Breast epithelium (tissue), 4 donors: ENCODE measurements around the gene CETP. TPM values are rescaled to one million over a fixed set of nuclear protein-coding genes. Genes with fewer than 3 reads are reported as not detected.
A peak's percentile ranks its signal among the peaks of the same experiment; 100 is the strongest.
"Not testable (repeated sequence)": the region's sequence is repeated elsewhere in the genome, so short reads cannot be mapped to it uniquely, and the experiment has no call there.

Source experiments
- DNase-seq, 2 donors: peaks; one replicate each; pipeline ENCODE4 v3.0.0-alpha.2; 2019; ENCODE audit warnings: low spot score in 2 of 2
- H3K27ac ChIP-seq, 2 donors: fragments of 200-600 bp; sonication (generic) in 1 of 2; one replicate each; pipeline ENCODE4 v1.5.1; 2016 to 2019; ENCODE audit warnings: mild to moderate bottlenecking in 1 of 2
- H3K27me3 ChIP-seq, 2 donors: fragments of 200-600 bp; sonication (generic) in 1 of 2; one replicate each; pipeline versions ENCODE4 v1.5.1 to v1.6.0; 2017 to 2019; ENCODE audit warnings: control low read depth in 1 of 2, mild to moderate bottlenecking in 1 of 2
- H3K36me3 ChIP-seq: fragments of 200-600 bp; one replicate; pipeline ENCODE4 v1.5.1; 2019
- H3K4me1 ChIP-seq, 2 donors: fragments of 200-600 bp; sonication (generic); one replicate each; pipeline ENCODE4 v1.5.1; 2016 to 2019; ENCODE audit warnings: control low read depth in 1 of 2
- H3K4me3 ChIP-seq, 3 donors: fragments of 200-600 bp; sonication (generic); 1 replicate in 2 of 3; 2 replicates in 1 of 3; pipeline ENCODE4 v1.5.1; 2016 to 2019; ENCODE audit warnings: mild to moderate bottlenecking in 3 of 3, moderate library complexity in 2 of 3
- H3K9me3 ChIP-seq, 2 donors: fragments of 200-600 bp; sonication (generic) in 1 of 2; one replicate each; pipeline ENCODE4 v1.5.1; 2016 to 2019; ENCODE audit warnings: control low read depth in 1 of 2
- CTCF ChIP-seq, 3 donors: fragments of 450-650 bp; IDR thresholded peaks; one replicate each; pipeline ENCODE4 v1.5.1; 2016 to 2017; ENCODE audit warnings: antibody characterized with exemption in 3 of 3, mild to moderate bottlenecking in 3 of 3, moderate library complexity in 3 of 3
- POLR2A ChIP-seq: fragments of 450-650 bp; IDR thresholded peaks from one replicate; pipeline ENCODE4 v1.6.1; 2016; ENCODE audit warnings: antibody characterized with exemption, mild to moderate bottlenecking, moderate library complexity
- POLR2AphosphoS5 ChIP-seq, 3 donors: sonication (generic); formaldehyde crosslinking; IDR thresholded peaks; one replicate each; pipeline ENCODE4 v1.6.1; 2017; ENCODE audit warnings: antibody characterized with exemption in 3 of 3
- intact Hi-C: fragments of 100-400 bp; cut with DNase I; formaldehyde crosslinking; loops from one replicate; pipeline ENCODE4 v1.15.1; 2023; ENCODE audit warnings: low total_unique reads
- total RNA-seq, 3 donors: library from RNA; depleted of rRNA; stranded (reverse); fragments of >200 nt; gene quantifications; one replicate each; pipeline ENCODE4 v1.1.0, GENCODE V29; 2016

CETP gene
- total RNA-seq, 3 donors from 2014 or later: 0.44 to 0.80 (median 0.66) TPM

- Histone ChIP-seq H3K4me3 (no peak overlapping the region), H3K4me1 (peaks cover 0 to 5% of the 10 kb centered on the region in 2 donors), H3K9me3 (no peaks in the 10 kb centered on the region), H3K27me3 (no peaks in the 10 kb centered on the region), H3K36me3 (no peaks in the 10 kb centered on the region), H3K27ac (peak overlapping the region; percentile 36 to 38)
- intact Hi-C loops: no loop called here
- DNase-seq: no peak
- TF ChIP-seq POLR2AphosphoS5 (IDR thresholded peaks at IDR 0.05) (no peak), CTCF (IDR thresholded peaks at IDR 0.05) (no peak), POLR2A (no peak)
These were observed 24.6 kb downstream of the CETP start for GRCh38 chr16:56986361-56986760.

- H3K4me3 ChIP-seq, H3K27me3 ChIP-seq, H3K4me1 ChIP-seq, H3K27ac ChIP-seq, H3K9me3 ChIP-seq, DNase-seq, intact Hi-C loops, H3K36me3 ChIP-seq: not testable (repeated sequence)
These were observed 25.2 kb downstream of the CETP start for GRCh38 chr16:56986908-56987307.

DNA sequence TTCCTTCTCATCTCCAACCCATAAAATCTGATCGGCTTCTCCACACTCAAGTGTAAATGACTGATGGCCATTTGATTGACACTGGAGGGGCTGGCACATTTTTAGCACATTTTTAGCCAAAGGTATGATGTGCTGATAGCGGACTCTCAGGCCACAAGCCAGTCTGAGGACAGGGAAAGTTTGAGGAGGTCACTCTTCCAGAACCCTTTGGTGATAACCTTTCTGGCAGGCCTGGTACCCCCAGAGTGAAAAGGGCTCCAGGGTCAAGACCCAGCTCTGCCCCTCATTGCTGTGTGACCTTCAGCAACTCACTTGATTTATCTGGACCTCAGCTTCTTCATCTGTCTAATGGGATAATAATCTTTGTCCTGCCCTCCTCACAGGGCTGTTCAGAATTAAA is 25.9 kb downstream of the CETP start:
- intact Hi-C loops: no loop called here
- Histone ChIP-seq H3K4me1 (peaks cover 0 to 5% of the 10 kb centered on the region in 2 donors), H3K27me3 (no peaks in the 10 kb centered on the region), H3K4me3 (no peak overlapping the region), H3K27ac (peak overlapping the region in 1 of 2 donors; percentile 94), H3K9me3 (no peaks in the 10 kb centered on the region), H3K36me3 (no peaks in the 10 kb centered on the region)
- DNase-seq: no peak
- no peak for TF ChIP-seq POLR2A
- no peak for TF ChIP-seq POLR2AphosphoS5 (IDR thresholded peaks at IDR 0.05)
- TF ChIP-seq CTCF (IDR thresholded peaks at IDR 0.05): no peak

DNA sequence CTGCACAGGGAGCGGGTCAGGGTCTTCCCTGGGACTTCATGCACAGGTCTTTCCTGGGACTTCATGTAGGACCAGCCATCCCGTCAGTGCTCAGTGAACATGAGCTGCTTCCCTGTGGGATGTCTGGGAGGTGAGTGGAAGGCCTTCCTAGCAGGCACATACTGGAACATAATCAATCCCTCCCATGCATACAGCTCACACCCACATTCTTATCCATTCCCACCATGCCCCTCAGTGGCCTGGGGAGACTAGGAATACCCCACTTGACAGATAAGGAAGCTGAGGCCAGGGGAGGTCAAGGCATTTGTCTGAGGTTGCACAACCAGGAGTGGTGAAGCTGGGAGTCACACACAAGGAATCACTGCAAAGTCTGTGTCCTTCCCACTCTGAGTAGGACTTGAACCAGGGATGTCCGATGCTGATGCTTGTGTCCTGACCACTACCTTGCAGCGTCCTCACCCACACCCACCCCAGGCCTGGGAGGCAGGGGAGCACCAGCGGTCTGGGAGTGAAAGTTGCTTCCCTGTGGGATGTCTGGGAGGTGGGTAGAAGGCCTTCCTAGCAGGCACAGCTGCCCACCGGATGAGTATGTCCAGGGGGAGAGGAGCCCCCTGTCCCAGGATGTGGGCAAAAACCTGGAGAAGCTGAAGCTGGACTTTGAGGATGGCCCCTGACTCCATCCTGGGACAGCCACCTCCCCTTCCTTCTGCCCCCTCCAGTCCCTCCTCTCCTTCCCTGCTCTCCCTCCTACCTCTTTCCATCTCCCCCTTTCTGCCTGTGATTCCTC is 26.6 kb downstream of the CETP start:
- no peak for DNase-seq
- TF ChIP-seq POLR2A (no peak), POLR2AphosphoS5 (IDR thresholded peaks at IDR 0.05) (no peak), CTCF (IDR thresholded peaks at IDR 0.05) (no peak)
- peaks cover 0 to 5% of the 10 kb centered on the region in 2 donors for H3K4me1 ChIP-seq

DNA sequence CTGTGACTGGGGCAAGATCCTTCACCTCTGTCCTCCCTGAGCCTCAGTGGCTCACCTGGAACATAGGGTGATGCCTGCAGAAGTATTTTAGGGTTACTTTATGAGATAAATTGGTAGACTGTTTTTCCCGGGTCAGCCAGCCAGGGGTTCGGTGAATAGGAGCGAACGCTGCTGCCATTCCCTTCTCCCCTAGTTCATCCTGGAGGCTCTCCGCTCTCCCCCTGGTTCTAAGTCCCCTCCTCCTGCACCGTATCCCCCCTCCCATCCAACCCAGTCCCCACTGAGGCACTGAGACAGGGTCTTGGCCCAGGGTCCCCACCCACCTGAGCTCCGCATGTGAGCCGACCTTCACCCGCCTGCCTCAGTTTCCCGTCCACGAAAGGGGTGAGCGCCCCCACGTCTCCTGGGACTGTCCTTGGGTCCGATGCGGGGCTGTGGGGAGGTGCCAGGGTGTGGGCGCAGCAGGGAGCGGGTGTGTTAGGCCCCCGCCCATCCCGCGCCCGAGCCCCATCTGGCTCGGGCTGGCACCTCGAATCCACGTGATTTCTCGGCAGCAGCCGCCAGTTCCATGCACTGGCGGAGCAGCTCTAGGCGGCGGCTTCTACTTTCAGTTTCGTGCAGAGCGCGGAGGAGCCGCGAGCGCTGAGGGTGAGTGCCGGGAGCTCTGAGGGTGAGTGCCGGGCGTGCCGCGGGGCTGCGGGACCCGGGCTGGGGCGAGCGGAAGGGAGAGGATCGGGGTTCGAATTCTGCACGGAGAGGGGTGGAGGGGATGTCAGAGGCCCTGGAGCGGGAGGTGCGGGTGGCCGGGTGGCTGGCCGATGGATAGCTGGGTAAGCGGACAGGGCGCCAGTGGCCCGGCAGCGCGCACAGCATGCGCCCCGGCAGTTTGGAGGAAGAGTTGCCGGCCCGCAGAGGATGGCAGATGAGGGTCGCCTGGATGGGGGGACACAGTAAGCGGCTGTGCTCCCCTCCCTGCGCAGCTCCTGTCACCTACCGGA is 27.5 kb downstream of the CETP start, which contains the start of gene NLRC5:
TSS of gene NLRC5 (plus strand) at position 610 of the 998 bp plus-strand sequence. CDS start 31,156 bp downstream, outside the sequence.
- Histone ChIP-seq H3K9me3 (no peaks in the 10 kb centered on the region), H3K4me1 (peaks cover 0 to 5% of the 10 kb centered on the region in 2 donors), H3K36me3 (no peaks in the 10 kb centered on the region), H3K27me3 (no peaks in the 10 kb centered on the region), H3K27ac (peak within 1 kb of the TSS; percentile 82 to 94), H3K4me3 (peak within 1 kb of the TSS; percentile 76 to 92 (median 80))
- peak; percentile 65 to 75 for DNase-seq
- TF ChIP-seq CTCF (IDR thresholded peaks at IDR 0.05): no peak
- TF ChIP-seq POLR2AphosphoS5 (IDR thresholded peaks at IDR 0.05): peak; percentile 59 to 91 (median 90)
- intact Hi-C loops: no loop called here

More for the DNA sequence above, 26.6 kb downstream of the CETP start:
- intact Hi-C loops: no loop called here
- Histone ChIP-seq H3K27ac (peak overlapping the region; percentile 82 to 94), H3K4me3 (peak overlapping the region; percentile 76 to 92 (median 80)), H3K36me3 (no peaks in the 10 kb centered on the region), H3K27me3 (no peaks in the 10 kb centered on the region), H3K9me3 (no peaks in the 10 kb centered on the region)
